Measurements from ENCODE around the gene ARMC9. TPM values are rescaled to one million over a fixed set of nuclear protein-coding genes. Genes with fewer than 3 reads are reported as not detected.

The ARMC9 gene
- total RNA-seq, 1 experiment from 2014 or later, result 19.9 TPM

DNA sequence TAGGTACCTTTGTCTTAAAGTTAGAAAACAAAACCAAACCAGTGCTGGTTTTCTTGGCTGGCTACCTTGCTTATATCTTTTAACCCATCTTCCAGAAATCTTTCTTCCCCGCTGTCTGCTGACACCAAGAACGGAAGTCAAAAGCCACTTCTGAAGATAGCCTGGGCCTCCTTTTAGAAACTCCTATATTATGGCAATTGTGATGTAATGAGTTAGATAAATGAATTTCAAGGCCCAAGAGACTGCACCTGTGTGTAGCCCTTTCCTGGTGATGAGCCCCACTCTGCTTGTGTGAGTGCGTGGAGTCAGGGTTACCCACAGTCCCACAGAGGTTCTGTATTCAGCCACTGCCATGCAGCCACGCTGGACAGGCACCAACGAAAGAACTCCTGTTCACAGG lies 60.7 kb downstream of the ARMC9 start:
- Histone ChIP-seq H3K9me3 (replicated peaks) (no peaks in the 10 kb centered on the region), H3K27ac (no peak overlapping the region), H3K36me3 (0 out of 2 replicates have a peak, but pooled peaks cover 4% of the 10 kb centered on the region), H3K4me3 (no peak overlapping the region), H3K27me3 (no peaks in the 10 kb centered on the region), H3K4me1 (peaks cover 16% of the 10 kb centered on the region)
- DNase-seq, result no peak

GRCh38 chr2:231260442-231261208 lies 62.2 kb downstream of the ARMC9 start:
- Histone ChIP-seq H3K36me3 (0 out of 2 replicates have a peak, but pooled peaks cover 2% of the 10 kb centered on the region), H3K4me3 (no peak overlapping the region), H3K4me1 (peaks cover 16% of the 10 kb centered on the region), H3K27me3 (no peaks in the 10 kb centered on the region), H3K9me3 (replicated peaks) (no peaks in the 10 kb centered on the region), H3K27ac (no peak overlapping the region)
- no peak for DNase-seq

- peaks cover 16% of the 10 kb centered on the region for H3K4me1 ChIP-seq
- H3K36me3 ChIP-seq, result 0 out of 2 replicates have a peak, but pooled peaks cover 2% of the 10 kb centered on the region
- H3K4me3 ChIP-seq, result no peak overlapping the region
- peak; percentile 65 to 84 for DNase-seq
- peak overlapping the region; percentile 67 for H3K27ac ChIP-seq
- H3K27me3 ChIP-seq, result no peaks in the 10 kb centered on the region
- no peaks in the 10 kb centered on the region for H3K9me3 ChIP-seq (replicated peaks)
Measured at GRCh38 chr2:231263118-231263831, 64.8 kb downstream of the ARMC9 start.

DNA sequence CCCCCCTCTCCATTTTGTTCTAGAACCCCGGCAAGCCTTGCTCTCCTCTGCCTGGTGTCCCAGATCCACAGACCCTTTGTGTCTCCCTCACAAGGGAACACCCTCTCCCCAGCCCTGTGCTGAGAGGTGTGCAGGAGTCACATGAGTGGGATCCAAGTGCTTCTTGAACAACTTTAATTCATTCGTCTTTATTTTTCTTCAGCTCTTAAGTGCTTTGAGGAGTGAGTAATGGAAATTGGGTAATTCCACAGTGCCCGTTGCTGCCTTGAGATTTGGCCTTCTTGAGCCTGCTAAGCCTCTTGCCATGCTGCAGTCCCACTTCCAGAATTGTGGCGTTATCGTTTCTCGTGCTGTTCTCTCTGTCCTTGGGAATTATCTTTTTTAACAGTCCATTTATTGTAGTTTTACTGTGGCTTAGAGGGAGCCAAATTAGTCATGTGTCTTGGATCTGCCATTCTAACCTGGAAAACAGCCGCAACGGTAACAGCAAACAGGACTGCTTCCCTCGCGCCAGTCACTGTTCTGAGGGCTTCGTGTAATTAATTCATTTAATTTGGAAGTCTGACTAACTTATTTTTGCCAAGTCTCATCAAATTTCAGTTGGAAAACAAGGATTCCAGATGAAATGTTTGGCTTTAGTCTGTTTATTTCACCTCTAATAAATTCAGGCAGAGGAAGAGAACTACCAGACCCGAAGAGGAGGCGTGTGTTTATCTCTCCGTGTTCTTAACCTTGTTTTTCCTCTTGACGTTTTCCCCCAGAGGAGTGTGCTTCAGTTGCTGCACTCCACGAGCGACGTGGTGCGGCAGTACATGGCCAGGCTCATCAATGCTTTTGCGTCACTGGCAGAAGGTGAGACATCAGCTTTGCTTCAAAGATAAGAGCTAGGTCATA lies 72.0 kb downstream of the ARMC9 start:
- no peak for DNase-seq
- Histone ChIP-seq H3K4me3 (no peak overlapping the region), H3K27me3 (no peaks in the 10 kb centered on the region), H3K36me3 (peaks cover 5% of the 10 kb centered on the region; the same call in 1 of the 2 replicates), H3K27ac (no peak overlapping the region), H3K9me3 (replicated peaks) (no peaks in the 10 kb centered on the region; the same call in 1 of the 2 replicates), H3K4me1 (no peaks in the 10 kb centered on the region)

DNA sequence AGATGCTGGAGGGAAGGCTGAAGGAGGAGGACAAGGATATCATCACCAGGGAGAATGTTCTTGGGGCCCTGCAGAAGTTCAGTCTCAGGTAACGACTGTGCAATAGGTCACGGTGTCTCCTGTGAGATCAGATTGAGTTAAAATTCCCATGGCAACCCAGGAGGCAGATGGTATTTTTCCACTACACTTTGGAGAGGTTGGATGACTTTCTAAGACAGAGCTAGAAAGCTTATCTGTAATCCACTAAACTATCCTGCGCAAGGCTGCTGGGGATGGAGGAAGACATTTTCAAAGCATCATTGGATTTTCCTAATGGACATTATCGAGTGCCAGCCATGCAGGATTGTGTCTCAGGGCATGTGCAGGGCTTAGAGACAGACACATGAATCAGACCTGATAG lies 74.6 kb downstream of the ARMC9 start:
- H3K4me3 ChIP-seq, result no peak overlapping the region
- no peak overlapping the region for H3K27ac ChIP-seq
- no peaks in the 10 kb centered on the region for H3K27me3 ChIP-seq
- H3K9me3 ChIP-seq (replicated peaks), result no peaks in the 10 kb centered on the region; the same call in 1 of the 2 replicates
- no peaks in the 10 kb centered on the region for H3K4me1 ChIP-seq
- no peak for DNase-seq
- peaks cover 5% of the 10 kb centered on the region; the same call in 1 of the 2 replicates for H3K36me3 ChIP-seq

GRCh38 chr2:231276987-231277386 lies 78.6 kb downstream of the ARMC9 start:
- no peak overlapping the region for H3K27ac ChIP-seq
- H3K4me3 ChIP-seq, result no peak overlapping the region
- no peaks in the 10 kb centered on the region for H3K4me1 ChIP-seq
- H3K9me3 ChIP-seq (replicated peaks), result no peaks in the 10 kb centered on the region
- H3K27me3 ChIP-seq, result no peaks in the 10 kb centered on the region
- no peak for DNase-seq
- peaks cover 3% of the 10 kb centered on the region; the same call in 1 of the 2 replicates for H3K36me3 ChIP-seq

DNA sequence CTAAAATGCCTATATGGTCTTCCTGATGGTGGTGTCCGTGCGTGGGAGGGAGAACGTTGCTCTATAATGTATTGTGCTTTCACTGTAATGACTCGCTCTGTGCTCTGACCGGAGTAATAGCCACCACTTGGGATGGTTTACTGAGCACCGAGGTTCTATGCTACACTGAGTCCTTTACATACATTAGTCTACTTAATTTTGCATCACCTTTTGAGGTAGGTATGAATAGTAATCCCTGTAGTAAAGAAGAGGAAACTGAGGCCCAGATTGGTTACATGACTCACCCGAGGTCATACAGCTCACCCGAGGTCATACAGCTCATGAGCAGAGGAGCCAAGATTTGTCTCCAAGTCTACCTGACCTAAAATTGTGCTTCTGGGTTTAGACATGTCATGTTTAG lies 79.5 kb downstream of the ARMC9 start:
- Histone ChIP-seq H3K27ac (no peak overlapping the region), H3K27me3 (no peaks in the 10 kb centered on the region), H3K4me1 (no peaks in the 10 kb centered on the region), H3K36me3 (peaks cover 3% of the 10 kb centered on the region; the same call in 1 of the 2 replicates), H3K9me3 (replicated peaks) (no peaks in the 10 kb centered on the region), H3K4me3 (no peak overlapping the region)
- DNase-seq, result no peak

DNA sequence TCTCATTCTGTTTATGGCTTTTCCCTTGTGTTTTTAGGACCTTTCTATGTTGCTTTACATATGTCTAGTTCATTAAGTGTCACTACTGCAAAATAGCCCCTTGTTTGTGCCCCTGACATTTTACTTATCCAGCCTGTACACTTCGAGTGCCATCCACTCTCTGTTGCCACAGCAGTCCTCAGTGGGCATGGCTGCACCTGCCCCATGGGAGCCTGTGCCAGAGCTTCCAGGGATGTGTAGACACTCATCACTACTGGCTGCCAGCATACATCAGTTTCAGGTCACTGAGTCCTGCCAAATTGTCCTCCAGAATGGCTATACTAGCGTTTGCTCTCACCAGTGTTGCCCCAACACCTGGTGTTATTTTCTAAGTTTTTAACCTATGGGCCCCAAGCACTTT lies 80.4 kb downstream of the ARMC9 start:
- Histone ChIP-seq H3K27me3 (no peaks in the 10 kb centered on the region), H3K4me3 (no peak overlapping the region), H3K36me3 (0 out of 2 replicates have a peak, but pooled peaks cover under 1% of the 10 kb centered on the region)

GRCh38 chr2:231280846-231281245 lies 82.4 kb downstream of the ARMC9 start:
- Histone ChIP-seq H3K27me3 (no peaks in the 10 kb centered on the region), H3K36me3 (no peaks in the 10 kb centered on the region), H3K4me3 (no peak overlapping the region), H3K27ac (no peak overlapping the region), H3K4me1 (no peaks in the 10 kb centered on the region), H3K9me3 (replicated peaks) (no peaks in the 10 kb centered on the region)
- DNase-seq, result no peak

More for the DNA sequence above, 80.4 kb downstream of the ARMC9 start:
- Histone ChIP-seq H3K4me1 (no peaks in the 10 kb centered on the region), H3K9me3 (replicated peaks) (no peaks in the 10 kb centered on the region), H3K27ac (no peak overlapping the region)
- no peak for DNase-seq

DNA sequence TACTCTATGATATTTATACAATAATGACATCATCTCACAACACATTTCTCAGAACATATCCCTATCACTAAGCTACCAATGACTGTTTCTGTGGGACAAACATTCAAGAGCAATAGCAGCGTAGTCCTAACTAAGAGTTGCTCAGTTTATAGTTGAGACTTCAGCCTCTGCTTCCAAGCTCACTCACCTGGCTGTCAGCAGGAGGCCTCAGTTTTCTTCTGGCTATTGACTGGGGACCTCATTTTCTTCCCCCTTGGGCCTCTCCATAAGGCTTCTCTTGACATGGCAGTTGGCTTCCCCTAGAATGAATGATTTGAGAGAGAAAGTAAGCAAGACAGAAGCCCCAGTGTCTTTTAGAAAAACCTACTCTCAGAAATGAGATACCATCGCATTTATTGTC lies 85.9 kb downstream of the ARMC9 start:
- H3K27me3 ChIP-seq, result no peaks in the 10 kb centered on the region
- H3K36me3 ChIP-seq, result no peaks in the 10 kb centered on the region
- DNase-seq, result no peak
- H3K4me1 ChIP-seq, result no peaks in the 10 kb centered on the region
- H3K4me3 ChIP-seq, result no peak overlapping the region
- no peak overlapping the region for H3K27ac ChIP-seq
- H3K9me3 ChIP-seq (replicated peaks), result no peaks in the 10 kb centered on the region

DNA sequence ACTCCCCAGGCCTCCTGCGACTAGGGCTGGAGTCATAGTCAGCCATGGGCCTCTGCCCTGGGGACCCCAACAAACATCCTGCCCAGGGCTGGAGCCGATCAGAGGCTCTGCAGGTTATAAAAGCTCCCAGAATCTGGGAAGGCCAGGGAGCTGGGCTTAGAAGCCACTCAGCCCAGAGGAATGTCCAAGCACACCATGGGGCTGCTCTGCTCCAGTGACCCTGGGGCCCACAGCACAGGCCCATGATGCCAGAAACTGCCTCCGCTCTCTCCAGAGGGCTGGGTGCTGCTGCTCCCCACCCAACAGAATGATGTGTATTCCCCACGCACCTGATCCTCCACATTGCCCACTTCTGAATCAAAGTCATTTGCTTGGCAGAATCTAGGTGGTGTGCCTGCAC lies 88.5 kb downstream of the ARMC9 start:
- Histone ChIP-seq H3K27me3 (no peaks in the 10 kb centered on the region), H3K4me3 (no peak overlapping the region), H3K4me1 (no peaks in the 10 kb centered on the region), H3K9me3 (replicated peaks) (no peaks in the 10 kb centered on the region), H3K36me3 (no peaks in the 10 kb centered on the region), H3K27ac (no peak overlapping the region)
- DNase-seq, result no peak

DNA sequence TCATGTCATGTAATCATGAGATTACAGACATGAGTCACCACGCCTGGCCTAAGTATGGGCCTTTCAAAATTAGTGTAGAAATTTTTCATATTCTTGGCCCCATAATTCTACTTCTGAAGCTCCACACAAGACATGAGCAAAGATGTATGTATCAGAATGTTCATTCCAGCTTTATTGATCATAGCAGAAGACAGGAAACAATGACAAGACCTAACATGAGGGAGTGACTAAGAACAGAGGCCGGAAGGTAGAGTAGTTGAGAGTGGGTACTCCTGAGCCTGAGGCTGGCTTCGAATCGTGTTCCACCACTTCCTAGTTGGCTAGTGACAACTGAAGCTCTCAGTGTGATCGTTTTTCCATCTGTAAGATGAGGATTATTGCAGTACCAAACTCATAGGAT lies 89.3 kb downstream of the ARMC9 start:
- H3K27ac ChIP-seq, result no peak overlapping the region
- DNase-seq, result no peak
- H3K36me3 ChIP-seq, result no peaks in the 10 kb centered on the region
- H3K4me1 ChIP-seq, result no peaks in the 10 kb centered on the region
- no peaks in the 10 kb centered on the region for H3K9me3 ChIP-seq (replicated peaks)
- H3K27me3 ChIP-seq, result no peaks in the 10 kb centered on the region
- H3K4me3 ChIP-seq, result no peak overlapping the region

DNA sequence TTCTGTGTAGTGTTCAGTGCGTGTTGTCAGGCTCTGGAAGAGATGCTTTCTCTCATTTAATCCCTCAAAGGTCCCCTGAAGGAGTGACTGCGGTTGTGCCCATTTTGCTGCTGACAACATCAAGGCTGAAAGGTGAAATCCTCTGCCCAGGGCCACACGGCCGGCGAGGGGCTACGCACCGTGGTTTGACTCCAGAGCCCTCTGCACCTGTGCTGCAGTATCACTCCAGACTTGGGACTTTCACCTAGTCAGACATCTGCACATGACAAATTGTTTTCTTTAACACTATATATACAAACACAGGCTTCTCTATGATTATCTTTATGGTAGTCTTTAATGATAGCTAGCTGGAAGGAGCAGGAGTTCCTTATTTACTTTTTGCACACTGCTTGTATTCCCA lies 90.2 kb downstream of the ARMC9 start:
- no peaks in the 10 kb centered on the region for H3K27me3 ChIP-seq
- no peaks in the 10 kb centered on the region for H3K36me3 ChIP-seq
- no peak for DNase-seq
- H3K4me3 ChIP-seq, result no peak overlapping the region
- no peaks in the 10 kb centered on the region for H3K9me3 ChIP-seq (replicated peaks)
- no peak overlapping the region for H3K27ac ChIP-seq
- no peaks in the 10 kb centered on the region for H3K4me1 ChIP-seq

DNA sequence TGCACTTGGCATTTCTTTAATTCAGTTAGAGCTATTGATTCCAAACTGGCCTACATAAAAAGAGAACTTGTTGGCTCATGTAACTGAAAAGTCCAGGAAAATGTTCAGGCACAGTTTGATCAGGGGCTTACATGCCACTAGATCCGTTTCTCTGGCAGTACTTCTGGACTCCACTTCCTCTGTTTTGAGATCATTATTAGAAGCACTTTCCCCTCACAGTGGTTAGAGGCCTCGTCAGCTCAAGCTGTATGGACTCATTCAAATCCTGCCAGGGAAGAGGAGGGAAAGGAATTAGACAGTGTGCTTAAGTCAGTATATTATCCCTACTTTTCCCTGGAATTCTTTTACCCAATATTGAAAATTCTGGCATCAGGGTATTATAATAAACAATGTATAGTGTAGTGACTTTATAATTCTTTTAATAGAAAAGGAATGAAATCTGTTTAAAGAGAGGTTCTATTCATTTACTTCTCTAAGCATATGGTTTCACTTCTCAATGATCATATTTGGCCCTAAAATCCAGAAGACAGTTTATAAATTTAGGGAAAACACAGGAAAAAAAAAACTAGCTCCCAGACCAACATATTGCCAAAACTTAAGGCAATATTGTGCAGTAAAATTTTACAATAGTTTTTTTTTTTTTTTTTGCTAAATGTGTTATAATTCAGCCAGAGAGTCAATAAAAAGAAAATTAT lies 92.0 kb downstream of the ARMC9 start:
- H3K36me3 ChIP-seq, result no peaks in the 10 kb centered on the region
- H3K4me1 ChIP-seq, result no peaks in the 10 kb centered on the region
- no peak for DNase-seq
- no peaks in the 10 kb centered on the region for H3K27me3 ChIP-seq
- no peaks in the 10 kb centered on the region for H3K9me3 ChIP-seq (replicated peaks)
- H3K4me3 ChIP-seq, result no peak overlapping the region
- H3K27ac ChIP-seq, result no peak overlapping the region

Data from SJCRH30 (cell line).